ENCODE data around the gene DUSP5.

DNA sequence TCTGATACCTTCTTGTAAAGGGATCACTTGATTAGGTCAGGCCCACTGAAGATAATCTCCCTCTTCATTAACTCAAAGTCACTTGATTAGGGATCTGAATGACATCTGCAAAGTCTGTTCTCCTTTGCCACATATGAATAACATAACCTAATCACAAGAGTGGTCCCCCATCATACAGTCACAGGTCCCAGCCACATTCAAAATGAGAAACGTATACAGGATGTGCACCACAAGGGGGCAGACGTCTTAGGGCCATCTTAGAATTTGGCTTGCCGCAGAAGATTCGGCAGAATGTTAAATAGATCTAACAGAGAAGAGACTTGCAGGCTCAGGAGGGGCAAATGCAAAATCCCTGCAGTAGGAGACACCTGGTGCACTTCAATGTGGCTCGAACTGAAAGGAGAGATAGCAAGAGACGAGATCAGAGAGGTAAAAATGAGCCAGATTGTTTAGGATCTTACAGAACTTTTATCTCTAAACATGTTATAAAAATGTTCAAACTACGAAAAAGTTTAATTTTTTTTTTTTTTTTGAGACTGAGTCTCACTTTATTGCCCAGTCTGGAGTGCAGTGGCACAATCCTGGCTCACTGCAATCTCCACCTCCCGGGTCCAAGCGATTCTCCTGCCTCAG lies 59.4 kb downstream of the DUSP5 start:
- TF ChIP-seq EP300 (IDR thresholded peaks at IDR 0.05; ENCODE audit: borderline replicate concordance) (no peak), YY1 (IDR thresholded peaks at IDR 0.05; ENCODE audit: low read depth) (0 out of 2 replicates have a peak, but pooled peaks have one; percentile 55), TEAD4 (IDR thresholded peaks at IDR 0.05) (no peak), CREB1 (IDR thresholded peaks at IDR 0.05; ENCODE audit: low read depth) (no peak), RAD21 (IDR thresholded peaks at IDR 0.05; ENCODE audit: low read depth) (peak; percentile 32; the same call in 1 of the 2 replicates), EGR1 (IDR thresholded peaks at IDR 0.05) (no peak), TCF12 (IDR thresholded peaks at IDR 0.05; ENCODE audit: low read depth) (no peak), TAF1 (IDR thresholded peaks at IDR 0.05; ENCODE audit: low read depth) (no peak), CEBPB (IDR thresholded peaks at IDR 0.05) (no peak), NFIC (IDR thresholded peaks at IDR 0.05) (no peak), FOXM1 (IDR thresholded peaks at IDR 0.05; ENCODE audit: borderline replicate concordance, low read depth) (no peak)
- TF ChIP-seq, protein P1, sequence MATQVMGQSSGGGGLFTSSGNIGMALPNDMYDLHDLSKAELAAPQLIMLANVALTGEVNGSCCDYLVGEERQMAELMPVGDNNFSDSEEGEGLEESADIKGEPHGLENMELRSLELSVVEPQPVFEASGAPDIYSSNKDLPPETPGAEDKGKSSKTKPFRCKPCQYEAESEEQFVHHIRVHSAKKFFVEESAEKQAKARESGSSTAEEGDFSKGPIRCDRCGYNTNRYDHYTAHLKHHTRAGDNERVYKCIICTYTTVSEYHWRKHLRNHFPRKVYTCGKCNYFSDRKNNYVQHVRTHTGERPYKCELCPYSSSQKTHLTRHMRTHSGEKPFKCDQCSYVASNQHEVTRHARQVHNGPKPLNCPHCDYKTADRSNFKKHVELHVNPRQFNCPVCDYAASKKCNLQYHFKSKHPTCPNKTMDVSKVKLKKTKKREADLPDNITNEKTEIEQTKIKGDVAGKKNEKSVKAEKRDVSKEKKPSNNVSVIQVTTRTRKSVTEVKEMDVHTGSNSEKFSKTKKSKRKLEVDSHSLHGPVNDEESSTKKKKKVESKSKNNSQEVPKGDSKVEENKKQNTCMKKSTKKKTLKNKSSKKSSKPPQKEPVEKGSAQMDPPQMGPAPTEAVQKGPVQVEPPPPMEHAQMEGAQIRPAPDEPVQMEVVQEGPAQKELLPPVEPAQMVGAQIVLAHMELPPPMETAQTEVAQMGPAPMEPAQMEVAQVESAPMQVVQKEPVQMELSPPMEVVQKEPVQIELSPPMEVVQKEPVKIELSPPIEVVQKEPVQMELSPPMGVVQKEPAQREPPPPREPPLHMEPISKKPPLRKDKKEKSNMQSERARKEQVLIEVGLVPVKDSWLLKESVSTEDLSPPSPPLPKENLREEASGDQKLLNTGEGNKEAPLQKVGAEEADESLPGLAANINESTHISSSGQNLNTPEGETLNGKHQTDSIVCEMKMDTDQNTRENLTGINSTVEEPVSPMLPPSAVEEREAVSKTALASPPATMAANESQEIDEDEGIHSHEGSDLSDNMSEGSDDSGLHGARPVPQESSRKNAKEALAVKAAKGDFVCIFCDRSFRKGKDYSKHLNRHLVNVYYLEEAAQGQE (IDR thresholded peaks at IDR 0.05; ENCODE audit: low read depth) = no peak
- TF ChIP-seq, protein P2, sequence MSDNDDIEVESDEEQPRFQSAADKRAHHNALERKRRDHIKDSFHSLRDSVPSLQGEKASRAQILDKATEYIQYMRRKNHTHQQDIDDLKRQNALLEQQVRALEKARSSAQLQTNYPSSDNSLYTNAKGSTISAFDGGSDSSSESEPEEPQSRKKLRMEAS (IDR thresholded peaks at IDR 0.05) = no peak

All from Ishikawa (cell line).